Measurements from ENCODE around the gene CDKN2A. TPM values are rescaled to one million over a fixed set of nuclear protein-coding genes. Genes with fewer than 3 reads are reported as not detected.
A peak's percentile ranks its signal among the peaks of the same experiment; 100 is the strongest.
"Not testable (repeated sequence)": the region's sequence is repeated elsewhere in the genome, so short reads cannot be mapped to it uniquely, and the experiment has no call there.

CDKN2A gene
- total RNA-seq, 1 donor from 2014 or later = 71.6 TPM

- Histone ChIP-seq H3K36me3 (ENCODE audit: insufficient read depth, low read length) (peaks cover 4% of the 10 kb centered on the region), H3K4me2 (ENCODE audit: low read length) (peak overlapping the region; percentile 91), H3K27me3 (ENCODE audit: insufficient read depth, low read length) (peaks cover 29% of the 10 kb centered on the region), H3K9me3 (ENCODE audit: insufficient read depth, low read depth, low read length) (peaks cover 4% of the 10 kb centered on the region), H4K20me1 (ENCODE audit: insufficient read depth, low read length) (peaks cover 17% of the 10 kb centered on the region), H3K9ac (ENCODE audit: low read length) (peak overlapping the region; percentile 64), H3K27ac (ENCODE audit: low read depth, low read length) (no peak overlapping the region), H2AFZ (ENCODE audit: low read depth, low read length) (peak overlapping the region; percentile 88), H3K79me2 (ENCODE audit: insufficient read depth, low read length) (no peaks in the 10 kb centered on the region), H3K4me3 (ENCODE audit: insufficient read depth, low read depth, low read length) (peak overlapping the region; percentile 48), H3K4me1 (ENCODE audit: insufficient read depth, low read length) (peaks cover 16% of the 10 kb centered on the region)
- H3K36me3 Mint-ChIP-seq (ENCODE audit: low read depth, unreplicated experiment) = peaks cover 17% of the 10 kb centered on the region
- FAIRE-seq = no peak
- TF ChIP-seq CTCF (IDR thresholded peaks at IDR 0.05; ENCODE audit: insufficient read depth, low read depth, low read length) = no peak
- no peak for TF ChIP-seq EZH2 (IDR thresholded peaks at IDR 0.05; ENCODE audit: insufficient read depth, low read length)
- H3K4me1 Mint-ChIP-seq (ENCODE audit: low read depth, unreplicated experiment) = peaks cover 2% of the 10 kb centered on the region
- H3K27ac Mint-ChIP-seq (ENCODE audit: unreplicated experiment) = peak overlapping the region; percentile 53
- peaks cover 73% of the 10 kb centered on the region for H3K27me3 Mint-ChIP-seq (ENCODE audit: low read depth, unreplicated experiment)
- peaks cover 38% of the 10 kb centered on the region for H3K9me3 Mint-ChIP-seq (ENCODE audit: unreplicated experiment)
- H3K4me3 Mint-ChIP-seq (ENCODE audit: unreplicated experiment) = peak overlapping the region; percentile 75
- DNase-seq (ENCODE audit: low read depth) = peak; percentile 53
Observed at GRCh38 chr9:21964925-21965385, 29.2 kb downstream of the CDKN2A start.

- TF ChIP-seq CTCF (IDR thresholded peaks at IDR 0.05; ENCODE audit: insufficient read depth, low read depth, low read length) (no peak), EZH2 (IDR thresholded peaks at IDR 0.05; ENCODE audit: insufficient read depth, low read length) (no peak)
- H3K9me3 Mint-ChIP-seq (ENCODE audit: unreplicated experiment) = peaks cover 21% of the 10 kb centered on the region
- FAIRE-seq = no peak
- Histone ChIP-seq H3K27me3 (ENCODE audit: insufficient read depth, low read length) (peaks cover 2% of the 10 kb centered on the region), H4K20me1 (ENCODE audit: insufficient read depth, low read length) (no peaks in the 10 kb centered on the region), H3K9me3 (ENCODE audit: insufficient read depth, low read depth, low read length) (no peaks in the 10 kb centered on the region), H3K4me1 (ENCODE audit: insufficient read depth, low read length) (peaks cover 10% of the 10 kb centered on the region), H3K4me3 (ENCODE audit: insufficient read depth, low read depth, low read length) (no peak overlapping the region), H3K4me2 (ENCODE audit: low read length) (no peak overlapping the region), H3K36me3 (ENCODE audit: insufficient read depth, low read length) (no peaks in the 10 kb centered on the region), H3K27ac (ENCODE audit: low read depth, low read length) (no peak overlapping the region), H2AFZ (ENCODE audit: low read depth, low read length) (no peak overlapping the region), H3K79me2 (ENCODE audit: insufficient read depth, low read length) (no peaks in the 10 kb centered on the region), H3K9ac (ENCODE audit: low read length) (no peak overlapping the region)
- H3K27ac Mint-ChIP-seq (ENCODE audit: unreplicated experiment) = no peak overlapping the region
- H3K27me3 Mint-ChIP-seq (ENCODE audit: low read depth, unreplicated experiment) = peaks cover 45% of the 10 kb centered on the region
- DNase-seq (ENCODE audit: low read depth) = no peak
- peaks cover 3% of the 10 kb centered on the region for H3K36me3 Mint-ChIP-seq (ENCODE audit: low read depth, unreplicated experiment)
- no peaks in the 10 kb centered on the region for H3K4me1 Mint-ChIP-seq (ENCODE audit: low read depth, unreplicated experiment)
- H3K4me3 Mint-ChIP-seq (ENCODE audit: unreplicated experiment) = no peak overlapping the region
Observed at GRCh38 chr9:21961569-21961968, 32.6 kb downstream of the CDKN2A start.

- H3K9ac ChIP-seq (ENCODE audit: low read length); H3K4me3 ChIP-seq (ENCODE audit: insufficient read depth, low read depth, low read length); H3K4me3 Mint-ChIP-seq (ENCODE audit: unreplicated experiment); H3K4me1 Mint-ChIP-seq (ENCODE audit: low read depth, unreplicated experiment); H3K36me3 Mint-ChIP-seq (ENCODE audit: low read depth, unreplicated experiment); FAIRE-seq; H3K27ac ChIP-seq (ENCODE audit: low read depth, low read length); H3K27ac Mint-ChIP-seq (ENCODE audit: unreplicated experiment); H3K9me3 ChIP-seq (ENCODE audit: insufficient read depth, low read depth, low read length); H3K36me3 ChIP-seq (ENCODE audit: insufficient read depth, low read length); H4K20me1 ChIP-seq (ENCODE audit: insufficient read depth, low read length); H2AFZ ChIP-seq (ENCODE audit: low read depth, low read length); H3K4me1 ChIP-seq (ENCODE audit: insufficient read depth, low read length); DNase-seq (ENCODE audit: low read depth); H3K27me3 ChIP-seq (ENCODE audit: insufficient read depth, low read length); H3K4me2 ChIP-seq (ENCODE audit: low read length); H3K79me2 ChIP-seq (ENCODE audit: insufficient read depth, low read length): not testable (repeated sequence)
- H3K27me3 Mint-ChIP-seq (ENCODE audit: low read depth, unreplicated experiment) = peaks cover 27% of the 10 kb centered on the region
- peaks cover 16% of the 10 kb centered on the region for H3K9me3 Mint-ChIP-seq (ENCODE audit: unreplicated experiment)
Observed at GRCh38 chr9:21959268-21959667, 34.9 kb downstream of the CDKN2A start.
